Caco-2 (cell line): ENCODE results near the gene PLA2G1B. TPM values are rescaled to one million over a fixed set of nuclear protein-coding genes. Genes with fewer than 3 reads are reported as not detected.

Experiments
- BruUV-seq: library from RNA; stranded (reverse); fragments of 400-500 nt; replicated peaks from 2 replicates; lab custom pipeline; 2021; lab: Mats Ljungman, UMichigan
- CTCF ChIA-PET: fragments of 300-600 bp; sonication (Branson Sonifier 250); formaldehyde crosslinking; loops from one replicate; lab custom pipeline; 2022; ENCODE audit warnings: antibody characterized with exemption; lab: Charles Lee
- POLR2A ChIA-PET: fragments of 300-600 bp; sonication (Branson Sonifier 250); formaldehyde crosslinking; loops from one replicate; lab custom pipeline; 2022; ENCODE audit warnings: antibody characterized with exemption; lab: Charles Lee
- DNase-seq, 2 experiments: peaks; one replicate each; pipeline versions ENCODE4 v3.0.0 to v3.0.0-alpha.2; 2020 to 2022
- H3K27me3 ChIP-seq: replicated peaks from 2 replicates; pipeline ENCODE4 v1.6.0; 2011; ENCODE audit warnings: low read length; ENCODE audit not compliant: control insufficient read depth, insufficient read depth
- H3K36me3 ChIP-seq: 2 replicates; pipeline ENCODE4 v1.5.1; 2011; ENCODE audit warnings: low read length; ENCODE audit not compliant: control insufficient read depth, insufficient read depth
- H3K4me1 ChIP-seq: fragments of 250-450 bp; sonication (Bioruptor Pico); 2 replicates; pipeline ENCODE4 v1.5.1; 2020; ENCODE audit warnings: mild to moderate bottlenecking
- H3K4me3 ChIP-seq: 2 replicates; pipeline ENCODE4 v1.5.1; 2011; ENCODE audit warnings: low read depth, mild to moderate bottlenecking, control low read depth, low read length
- H3K9me3 ChIP-seq: fragments of 250-450 bp; sonication (Bioruptor Pico); 2 replicates; pipeline ENCODE4 v1.5.1; 2020; ENCODE audit warnings: mild to moderate bottlenecking, moderate library complexity
- H3K27ac Mint-ChIP-seq: one replicate; pipeline ENCODE4 v1.8.0; 2022; ENCODE audit warnings: mixed read lengths; ENCODE audit not compliant: unreplicated experiment
- H3K27me3 Mint-ChIP-seq: one replicate; pipeline ENCODE4 v1.8.0; 2022; ENCODE audit warnings: mixed read lengths; ENCODE audit not compliant: insufficient read depth, unreplicated experiment
- H3K36me3 Mint-ChIP-seq: one replicate; pipeline ENCODE4 v1.8.0; 2022; ENCODE audit warnings: mild to moderate bottlenecking, mixed read lengths; ENCODE audit not compliant: insufficient read depth, unreplicated experiment
- H3K4me1 Mint-ChIP-seq: one replicate; pipeline ENCODE4 v1.8.0; 2022; ENCODE audit warnings: low read depth, mixed read lengths; ENCODE audit not compliant: unreplicated experiment
- H3K4me3 Mint-ChIP-seq: one replicate; pipeline ENCODE4 v1.8.0; 2022; ENCODE audit warnings: mild to moderate bottlenecking, moderate library complexity, mixed read lengths; ENCODE audit not compliant: unreplicated experiment
- H3K9me3 Mint-ChIP-seq: one replicate; pipeline ENCODE4 v1.8.0; 2022; ENCODE audit warnings: mixed read lengths; ENCODE audit not compliant: unreplicated experiment
- CTCF ChIP-seq, 2 experiments: fragments of 200-600 bp in 1 of 2; IDR thresholded peaks; 1 replicate in 1 of 2; 2 replicates in 1 of 2; pipeline versions ENCODE4 v1.5.1 to v1.8.0; 2011 to 2022; ENCODE audit warnings: antibody characterized with exemption in 1 of 2, control low read depth in 1 of 2, inconsistent platforms in 1 of 2, low read depth in 1 of 2, low read length in 1 of 2, mild to moderate bottlenecking in 1 of 2, moderate library complexity in 1 of 2; ENCODE audit not compliant: insufficient read depth in 1 of 2, severe bottlenecking in 1 of 2, unreplicated experiment in 1 of 2
- intact Hi-C: fragments of 100-400 bp; cut with micrococcal nuclease; formaldehyde crosslinking; loops from one replicate; pipeline ENCODE4 v1.10.0; 2022; ENCODE audit not compliant: unreplicated experiment
- total RNA-seq: library from RNA; stranded (reverse); gene quantifications from 2 replicates; pipeline ENCODE4 v1.2.3, GENCODE V29; 2022

PLA2G1B gene
- total RNA-seq, 1 experiment from 2014 or later = not detected

DNA sequence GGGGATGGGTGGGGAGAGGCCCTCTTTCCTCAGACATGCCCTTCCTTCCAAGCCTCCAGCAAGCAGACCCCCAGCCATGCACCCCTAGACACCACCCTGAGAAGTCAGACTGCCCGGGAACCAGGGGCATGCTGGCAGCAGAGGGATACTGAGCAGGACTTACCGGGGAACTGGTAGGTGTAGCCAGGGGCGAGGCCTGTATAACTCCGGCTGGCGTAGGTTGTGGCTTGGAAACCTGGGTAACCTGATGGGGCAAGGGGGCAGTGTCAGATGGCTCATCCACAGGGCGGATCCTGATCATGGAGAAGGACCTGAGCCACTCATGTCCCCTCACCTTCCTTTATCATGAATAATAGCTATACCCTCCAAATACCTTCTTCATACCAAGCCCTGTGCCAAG, 25.6 kb upstream of the PLA2G1B start:
- Mint-ChIP-seq H3K27me3 (no peaks in the 10 kb centered on the region), H3K4me1 (no peaks in the 10 kb centered on the region), H3K4me3 (no peak overlapping the region), H3K36me3 (peaks cover 17% of the 10 kb centered on the region), H3K27ac (no peak overlapping the region), H3K9me3 (no peaks in the 10 kb centered on the region)
- H3K4me3 ChIP-seq = no peak overlapping the region
- no TSS peak for BruUV-seq
- TF ChIP-seq CTCF (IDR thresholded peaks at IDR 0.05; ENCODE audit: insufficient read depth in 1 of 2, low read depth in 1 of 2, low read length in 1 of 2, severe bottlenecking in 1 of 2, unreplicated experiment in 1 of 2) = no peak
- intact Hi-C loops = no loop called here
- no peaks in the 10 kb centered on the region; the same call in none of the 2 replicates for H3K36me3 ChIP-seq
- CTCF ChIA-PET = interaction anchor here (0.6 to 0.9 kb wide), 3 partner anchors 14 to 228 kb away, joined by 3 to 7 read pairs (median 3); partner anchors contain the start of gene POP5
- no peaks in the 10 kb centered on the region for H3K9me3 ChIP-seq
- POLR2A ChIA-PET = no interaction called here
- H3K4me1 ChIP-seq = no peaks in the 10 kb centered on the region
- no peak for DNase-seq
- H3K27me3 ChIP-seq = no peaks in the 10 kb centered on the region

- H3K27ac Mint-ChIP-seq = no peak overlapping the region
- DNase-seq = no peak
- H3K36me3 ChIP-seq = no peaks in the 10 kb centered on the region; the same call in none of the 2 replicates
- no TSS peak for BruUV-seq
- H3K9me3 ChIP-seq = no peaks in the 10 kb centered on the region
- intact Hi-C loops = no loop called here
- peaks cover 15% of the 10 kb centered on the region for H3K36me3 Mint-ChIP-seq
- H3K27me3 Mint-ChIP-seq = no peaks in the 10 kb centered on the region
- no peaks in the 10 kb centered on the region for H3K4me1 ChIP-seq
- H3K9me3 Mint-ChIP-seq = no peaks in the 10 kb centered on the region
- no peaks in the 10 kb centered on the region for H3K27me3 ChIP-seq
- CTCF ChIA-PET = no interaction called here
- no peaks in the 10 kb centered on the region for H3K4me1 Mint-ChIP-seq
- no peak overlapping the region for H3K4me3 ChIP-seq
- POLR2A ChIA-PET = no interaction called here
- H3K4me3 Mint-ChIP-seq = no peak overlapping the region
- no peak for TF ChIP-seq CTCF (IDR thresholded peaks at IDR 0.05; ENCODE audit: insufficient read depth in 1 of 2, low read depth in 1 of 2, low read length in 1 of 2, severe bottlenecking in 1 of 2, unreplicated experiment in 1 of 2)
Observed at GRCh38 chr12:120352117-120352516, 24.5 kb upstream of the PLA2G1B start.

DNA sequence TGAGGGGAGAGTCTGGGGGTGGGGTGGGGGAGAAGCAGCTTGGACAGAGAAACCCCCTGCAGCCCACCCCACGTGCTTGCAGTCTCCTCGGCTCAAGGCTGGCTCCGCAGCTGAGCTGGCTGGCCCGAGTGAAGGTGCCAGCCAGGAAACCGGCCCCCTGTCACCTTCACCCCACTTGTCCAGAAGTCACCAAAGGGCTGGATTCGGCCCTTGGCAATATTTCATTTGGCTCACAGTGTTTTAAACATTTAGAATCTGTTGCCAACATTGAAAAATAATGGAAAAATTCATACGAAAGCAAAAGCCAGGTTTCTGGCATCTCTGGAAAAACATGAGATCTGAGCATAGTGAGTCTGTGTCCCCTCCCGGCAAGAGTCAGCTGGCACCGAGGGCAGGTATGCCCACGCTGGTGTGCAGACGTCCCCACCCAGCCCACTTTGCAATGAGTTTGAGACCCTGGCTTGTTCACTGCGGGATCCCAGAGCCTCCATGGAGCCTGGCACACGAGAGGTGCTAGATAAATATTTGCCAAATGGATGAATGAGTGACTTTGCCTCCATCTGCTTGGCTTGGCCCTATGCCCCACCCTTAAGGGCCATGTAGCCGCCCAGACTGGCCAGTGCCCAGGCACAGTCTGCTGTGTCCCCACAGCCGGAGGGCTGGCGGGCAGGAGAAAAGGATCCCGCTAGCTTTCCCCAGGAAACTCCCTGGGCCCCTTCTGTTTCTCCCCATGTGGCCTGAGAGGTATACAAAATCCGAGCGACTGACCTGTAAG, 23.2 kb upstream of the PLA2G1B start:
- BruUV-seq = no TSS peak
- no peak overlapping the region for H3K4me3 Mint-ChIP-seq
- Histone ChIP-seq H3K36me3 (no peaks in the 10 kb centered on the region; the same call in 1 of the 2 replicates), H3K27me3 (no peaks in the 10 kb centered on the region), H3K4me3 (no peak overlapping the region), H3K9me3 (no peaks in the 10 kb centered on the region), H3K4me1 (no peaks in the 10 kb centered on the region)
- ChIA-PET POLR2A (no interaction called here), CTCF (no interaction called here)
- intact Hi-C loops = no loop called here
- no peak for TF ChIP-seq CTCF (IDR thresholded peaks at IDR 0.05; ENCODE audit: insufficient read depth in 1 of 2, low read depth in 1 of 2, low read length in 1 of 2, severe bottlenecking in 1 of 2, unreplicated experiment in 1 of 2)
- H3K27me3 Mint-ChIP-seq = no peaks in the 10 kb centered on the region
- peak overlapping the region; percentile 35 for H3K27ac Mint-ChIP-seq
- H3K4me1 Mint-ChIP-seq = no peaks in the 10 kb centered on the region
- H3K9me3 Mint-ChIP-seq = no peaks in the 10 kb centered on the region
- DNase-seq = no peak
- peaks cover 10% of the 10 kb centered on the region for H3K36me3 Mint-ChIP-seq
